ENCODE results near the gene LEFTY2. TPM values are rescaled to one million over a fixed set of nuclear protein-coding genes. Genes with fewer than 3 reads are reported as not detected.

LEFTY2 gene
- polyA plus RNA-seq, 2 of the 4 experiments (the other 2 are of a cell fraction): not detected

DNA sequence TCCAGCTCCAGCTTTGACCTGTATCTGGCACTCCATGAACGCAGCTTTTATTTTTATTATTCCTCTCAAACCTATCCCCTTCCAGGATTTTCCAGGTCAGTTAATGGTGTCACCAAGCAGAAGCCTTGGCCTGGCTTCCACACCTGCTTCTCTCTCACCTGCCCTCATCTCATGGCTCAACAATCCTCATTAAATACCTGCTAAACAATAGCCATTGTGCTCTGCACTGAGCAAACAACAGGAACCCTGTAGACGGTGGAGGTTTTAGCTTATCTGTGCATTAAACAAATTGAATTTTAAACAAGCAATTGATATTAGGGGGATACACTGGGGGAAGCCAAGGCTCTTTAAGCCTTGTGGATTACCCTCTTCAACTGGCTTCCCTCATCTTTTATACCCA, 32.2 kb downstream of the LEFTY2 start:
- DNase-seq (ENCODE audit: low read depth in 1 of 2, low spot score in 1 of 2): no peak
- CTCF ChIA-PET: interaction anchor here (1.0 to 12.4 kb wide), 7 partner anchors 11 to 439 kb away, joined by 3 to 207 read pairs (median 5); partner anchors contain the start of genes LEFTY1, SRP9 and TMEM63A
- FAIRE-seq: no peak
- H3K9me3 ChIP-seq: no peaks in the 10 kb centered on the region
- WGBS (ENCODE audit: missing lambda C conversion rate): 79% methylated on average over 2 of the region's 2 CpGs
- no peak for ATAC-seq
- H3K4me2 ChIP-seq: no peak overlapping the region
- H3K4me1 ChIP-seq: 0 out of 3 replicates have a peak, but pooled peaks cover 3% of the 10 kb centered on the region
- H3K4me3 ChIP-seq: no peak overlapping the region
- no peak overlapping the region for H3K27ac ChIP-seq
- no peak for TF ChIP-seq MYC (IDR thresholded peaks at IDR 0.05; ENCODE audit: borderline replicate concordance, low read length)
- TF ChIP-seq CBX8 (IDR thresholded peaks at IDR 0.05): no peak
- POLR2A ChIA-PET: no interaction called here

DNA sequence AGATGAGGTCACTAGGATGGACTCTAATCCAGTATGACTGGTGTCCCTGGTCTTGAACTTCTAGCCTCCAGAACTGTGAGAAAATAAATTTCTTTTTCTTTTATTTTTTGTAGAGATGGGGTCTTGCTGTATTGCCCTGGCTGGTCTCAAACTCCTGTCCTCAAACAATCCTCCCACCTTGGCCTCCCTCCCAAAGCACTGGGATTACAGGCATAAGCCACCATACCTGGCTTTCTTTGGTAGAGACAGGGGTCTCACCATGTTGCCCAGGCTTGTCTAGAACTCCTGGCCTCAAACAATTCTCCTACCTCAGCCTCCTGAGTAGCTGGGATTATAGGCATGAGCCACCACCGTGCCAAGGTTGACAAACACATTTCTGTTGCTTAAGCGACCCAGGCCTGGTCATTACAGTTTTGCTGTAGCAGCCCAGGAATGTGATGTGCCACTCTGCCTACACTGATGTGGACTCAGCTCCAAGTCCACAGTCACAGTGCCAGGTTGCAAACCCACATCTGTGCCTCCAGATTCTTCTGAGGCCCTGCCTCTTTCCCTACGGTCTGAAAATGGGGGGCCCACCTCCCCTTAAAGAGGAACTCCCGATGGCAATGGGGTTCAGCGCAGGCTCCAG, 32.9 kb downstream of the LEFTY2 start:
- TF ChIP-seq, protein P1, sequence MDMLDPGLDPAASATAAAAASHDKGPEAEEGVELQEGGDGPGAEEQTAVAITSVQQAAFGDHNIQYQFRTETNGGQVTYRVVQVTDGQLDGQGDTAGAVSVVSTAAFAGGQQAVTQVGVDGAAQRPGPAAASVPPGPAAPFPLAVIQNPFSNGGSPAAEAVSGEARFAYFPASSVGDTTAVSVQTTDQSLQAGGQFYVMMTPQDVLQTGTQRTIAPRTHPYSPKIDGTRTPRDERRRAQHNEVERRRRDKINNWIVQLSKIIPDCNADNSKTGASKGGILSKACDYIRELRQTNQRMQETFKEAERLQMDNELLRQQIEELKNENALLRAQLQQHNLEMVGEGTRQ (IDR thresholded peaks at IDR 0.05): no peak
- no peak for TF ChIP-seq SMC3 (IDR thresholded peaks at IDR 0.05)
- Histone ChIP-seq H3K4me1 (0 out of 3 replicates have a peak, but pooled peaks cover 3% of the 10 kb centered on the region), H3K4me2 (no peak overlapping the region), H3K4me3 (no peak overlapping the region), H3K27ac (no peak overlapping the region), H3K9me3 (no peaks in the 10 kb centered on the region)
- DNase-seq (ENCODE audit: low read depth in 1 of 2, low spot score in 1 of 2) (no peak), ATAC-seq (no peak), FAIRE-seq (no peak)
- ChIA-PET POLR2A (no interaction called here), CTCF (interaction anchor here (1.0 to 12.4 kb wide), 6 partner anchors 12 to 438 kb away, joined by 3 to 207 read pairs (median 4); partner anchors contain the start of genes LEFTY1 and TMEM63A)
- 65% methylated on average over 4 of the region's 5 CpGs for WGBS (ENCODE audit: missing lambda C conversion rate)

DNA sequence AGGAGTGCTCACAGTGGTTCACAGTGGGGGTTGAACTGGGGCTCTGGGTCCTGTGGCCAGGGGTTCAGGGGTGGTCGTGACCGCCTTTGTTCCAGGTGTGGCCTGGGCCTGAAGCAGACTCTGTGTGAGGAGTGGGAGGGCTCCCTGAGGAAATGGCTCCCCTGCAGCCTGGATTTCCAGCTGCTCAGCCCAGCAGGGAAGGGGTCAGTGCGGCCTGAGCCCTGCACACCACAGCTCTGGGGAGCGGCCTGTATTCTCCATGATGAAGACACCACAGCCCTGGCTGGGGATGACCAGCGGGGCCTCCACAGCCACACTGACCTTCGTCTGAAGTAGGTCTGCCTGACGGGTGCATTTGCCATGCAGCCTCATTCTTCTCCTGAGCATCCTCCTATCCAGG, 33.7 kb downstream of the LEFTY2 start:
- FAIRE-seq: no peak
- Histone ChIP-seq H3K27ac (no peak overlapping the region), H3K9me3 (no peaks in the 10 kb centered on the region), H3K4me2 (no peak overlapping the region), H3K4me3 (no peak overlapping the region), H3K4me1 (0 out of 3 replicates have a peak, but pooled peaks cover 3% of the 10 kb centered on the region)
- no peak for DNase-seq (ENCODE audit: low read depth in 1 of 2, low spot score in 1 of 2)
- no peak for ATAC-seq
- ChIA-PET POLR2A (no interaction called here), CTCF (interaction anchor here (1.8 to 12.4 kb wide), 3 partner anchors 23 to 431 kb away, joined by 6 to 207 read pairs (median 85); partner anchors contain the start of genes LEFTY1 and TMEM63A)
- 86% methylated on average over 5 of the region's 7 CpGs for WGBS (ENCODE audit: missing lambda C conversion rate)
- no peak for TF ChIP-seq RCOR1 (IDR thresholded peaks at IDR 0.05; ENCODE audit: low read depth, low read length)
- TF ChIP-seq FOSL2 (IDR thresholded peaks at IDR 0.05): no peak
- no peak for TF ChIP-seq FOSL2 (CRISPR knock-in tag; IDR thresholded peaks at IDR 0.05)
- TF ChIP-seq, protein P2, sequence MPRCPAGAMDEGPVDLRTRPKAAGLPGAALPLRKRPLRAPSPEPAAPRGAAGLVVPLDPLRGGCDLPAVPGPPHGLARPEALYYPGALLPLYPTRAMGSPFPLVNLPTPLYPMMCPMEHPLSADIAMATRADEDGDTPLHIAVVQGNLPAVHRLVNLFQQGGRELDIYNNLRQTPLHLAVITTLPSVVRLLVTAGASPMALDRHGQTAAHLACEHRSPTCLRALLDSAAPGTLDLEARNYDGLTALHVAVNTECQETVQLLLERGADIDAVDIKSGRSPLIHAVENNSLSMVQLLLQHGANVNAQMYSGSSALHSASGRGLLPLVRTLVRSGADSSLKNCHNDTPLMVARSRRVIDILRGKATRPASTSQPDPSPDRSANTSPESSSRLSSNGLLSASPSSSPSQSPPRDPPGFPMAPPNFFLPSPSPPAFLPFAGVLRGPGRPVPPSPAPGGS (IDR thresholded peaks at IDR 0.05): no peak
- TF ChIP-seq GATA3 (IDR thresholded peaks at IDR 0.05; ENCODE audit: borderline replicate concordance): no peak
- TF ChIP-seq HOXA7 (CRISPR knock-in tag; IDR thresholded peaks at IDR 0.05): no peak
- no peak for TF ChIP-seq KDM5A (IDR thresholded peaks at IDR 0.05)
- TF ChIP-seq FOSB (CRISPR knock-in tag; IDR thresholded peaks at IDR 0.05): no peak
- no peak for TF ChIP-seq CHD4 (IDR thresholded peaks at IDR 0.05; ENCODE audit: borderline replicate concordance)
- no peak for TF ChIP-seq HOXB5 (CRISPR knock-in tag; IDR thresholded peaks at IDR 0.05)
- TF ChIP-seq JUN (IDR thresholded peaks at IDR 0.05): no peak
- TF ChIP-seq, protein P3, sequence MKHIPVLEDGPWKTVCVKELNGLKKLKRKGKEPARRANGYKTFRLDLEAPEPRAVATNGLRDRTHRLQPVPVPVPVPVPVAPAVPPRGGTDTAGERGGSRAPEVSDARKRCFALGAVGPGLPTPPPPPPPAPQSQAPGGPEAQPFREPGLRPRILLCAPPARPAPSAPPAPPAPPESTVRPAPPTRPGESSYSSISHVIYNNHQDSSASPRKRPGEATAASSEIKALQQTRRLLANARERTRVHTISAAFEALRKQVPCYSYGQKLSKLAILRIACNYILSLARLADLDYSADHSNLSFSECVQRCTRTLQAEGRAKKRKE (CRISPR knock-in tag; IDR thresholded peaks at IDR 0.05; ENCODE audit: low read depth): no peak
- TF ChIP-seq ZC3H11A (IDR thresholded peaks at IDR 0.05): no peak
- no peak for TF ChIP-seq JUNB (IDR thresholded peaks at IDR 0.05)
- no peak for TF ChIP-seq ESRRA (IDR thresholded peaks at IDR 0.05; ENCODE audit: borderline replicate concordance, low read length)

Data from A549 (cell line).